Hippocampal formation (tissue), 2 donors: ENCODE data around the gene CORO2A.
"Not testable (repeated sequence)": the region's sequence is repeated elsewhere in the genome, so short reads cannot be mapped to it uniquely, and the experiment has no call there.

Source experiments
- DNase-seq, 2 donors: peaks; one replicate each; lab custom pipeline; 2025; lab: John Stamatoyannopoulos, UW

CORO2A gene

DNA sequence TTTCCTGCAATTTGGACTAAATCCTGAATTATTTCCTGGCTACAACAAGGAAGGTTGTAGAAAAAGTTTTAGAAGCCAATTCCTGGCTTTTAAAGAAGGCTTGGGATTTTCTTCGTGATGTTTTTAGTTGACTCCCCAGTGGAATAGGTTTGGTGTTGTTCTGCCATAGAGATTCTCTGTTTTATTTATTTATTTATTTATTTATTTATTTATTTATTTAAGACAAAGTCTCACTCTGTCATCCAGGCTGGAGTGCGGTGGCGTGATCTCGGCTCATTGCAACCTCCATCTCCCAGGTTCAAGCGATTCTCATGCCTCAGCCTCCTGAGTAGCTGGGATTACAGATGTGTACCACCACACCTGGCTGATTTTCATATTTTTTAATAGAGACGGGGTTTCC, 75.3 kb downstream of the CORO2A start:
- DNase-seq, result not testable (repeated sequence)

DNA sequence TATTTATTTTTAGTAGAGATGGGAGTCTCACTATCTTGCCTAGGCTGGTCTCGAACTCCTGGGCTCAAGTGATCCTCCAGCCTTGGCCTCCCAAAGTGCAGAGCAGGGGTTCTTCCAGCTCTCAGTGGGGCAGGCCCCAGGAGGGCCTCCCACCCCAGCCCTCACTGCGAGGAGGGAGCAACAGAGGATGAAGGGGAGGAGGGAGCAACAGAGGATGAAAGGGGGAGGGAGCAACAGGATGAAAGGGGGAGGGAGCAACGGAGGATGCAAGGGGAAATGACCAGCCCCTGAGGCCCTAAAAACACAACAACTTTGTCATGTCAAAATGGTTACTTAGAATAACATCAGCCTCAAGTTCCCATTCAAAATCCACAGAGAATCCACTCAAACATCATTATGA, 83.4 kb downstream of the CORO2A start:
- no peak for DNase-seq

- DNase-seq, result no peak
Measured at GRCh38 chr9:98108531-98109031, 83.9 kb downstream of the CORO2A start.

DNA sequence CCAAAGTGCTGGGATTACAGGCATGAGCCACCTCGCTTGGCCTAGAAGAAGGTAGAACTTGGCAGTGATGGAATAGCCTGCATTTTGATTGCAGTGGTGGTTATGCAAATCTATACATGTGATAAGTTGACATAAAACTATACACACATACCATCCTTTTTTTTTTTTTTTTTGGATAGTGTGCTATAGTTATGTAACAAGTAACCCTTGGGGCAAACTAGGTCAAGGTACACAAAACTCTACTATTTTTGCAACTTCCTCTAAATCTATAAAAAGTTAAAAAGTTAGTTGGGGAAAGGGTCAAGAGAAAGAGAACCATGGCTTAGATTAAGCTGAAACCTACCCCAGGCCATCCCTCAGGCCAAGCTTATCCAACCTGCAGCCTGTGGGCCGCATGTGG, 84.5 kb downstream of the CORO2A start:
- no peak for DNase-seq

GRCh38 chr9:98105006-98105405, 87.4 kb downstream of the CORO2A start:
- no peak for DNase-seq

- no peak for DNase-seq
Measured at GRCh38 chr9:98104445-98104881, 88.0 kb downstream of the CORO2A start.

GRCh38 chr9:98101868-98102273, 90.6 kb downstream of the CORO2A start:
- no peak for DNase-seq

- no peak for DNase-seq
Measured at GRCh38 chr9:98101416-98101815, 91.0 kb downstream of the CORO2A start.

GRCh38 chr9:98100456-98100855, 92.0 kb downstream of the CORO2A start:
- no peak for DNase-seq

GRCh38 chr9:98099898-98100297, 92.5 kb downstream of the CORO2A start:
- DNase-seq, result no peak

GRCh38 chr9:98099346-98099745, 93.1 kb downstream of the CORO2A start:
- DNase-seq, result no peak

GRCh38 chr9:98097836-98098235, 94.6 kb downstream of the CORO2A start:
- DNase-seq, result no peak

GRCh38 chr9:98096091-98096490, 96.3 kb downstream of the CORO2A start:
- no peak for DNase-seq

DNA sequence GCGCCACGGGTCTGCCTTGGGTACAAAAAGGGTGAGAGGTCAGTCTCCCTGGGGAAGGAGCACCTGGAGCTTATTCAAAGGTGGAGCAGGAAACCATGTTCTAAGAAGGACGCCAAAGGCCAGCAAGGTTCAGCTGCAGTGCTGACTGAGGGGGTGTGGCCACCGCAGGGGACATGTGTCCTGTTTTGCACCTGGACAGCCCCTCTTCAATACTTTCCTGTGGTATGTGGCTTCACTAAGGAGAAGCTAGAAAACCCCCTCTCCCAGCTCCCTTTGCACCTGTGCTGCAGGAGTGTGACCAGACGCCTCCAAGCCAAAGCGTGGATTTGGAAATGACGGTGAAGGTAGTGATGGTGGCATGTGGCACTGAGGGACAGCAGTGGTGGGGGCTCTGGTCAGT, 97.0 kb downstream of the CORO2A start:
- no peak for DNase-seq

DNA sequence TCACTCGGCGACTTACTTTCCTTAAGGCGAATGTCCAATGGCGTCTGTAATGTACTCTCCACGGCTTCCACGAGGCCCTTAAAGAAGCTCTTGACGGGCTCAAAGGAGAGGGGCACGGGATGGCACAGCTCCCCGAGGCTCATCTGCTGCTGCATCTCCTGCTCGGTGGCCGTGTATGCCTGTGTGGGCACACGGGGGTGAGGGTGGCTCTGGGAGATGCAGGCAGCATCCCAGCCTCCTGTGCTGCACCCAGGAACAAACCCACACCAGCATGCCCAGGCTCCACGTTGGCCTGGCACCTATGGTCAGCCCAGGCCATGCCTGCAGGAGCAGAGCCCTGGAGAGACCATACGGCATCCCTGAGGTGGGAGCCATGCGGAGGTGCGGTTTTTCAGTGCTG, 97.6 kb downstream of the CORO2A start:
- DNase-seq, result no peak

DNA sequence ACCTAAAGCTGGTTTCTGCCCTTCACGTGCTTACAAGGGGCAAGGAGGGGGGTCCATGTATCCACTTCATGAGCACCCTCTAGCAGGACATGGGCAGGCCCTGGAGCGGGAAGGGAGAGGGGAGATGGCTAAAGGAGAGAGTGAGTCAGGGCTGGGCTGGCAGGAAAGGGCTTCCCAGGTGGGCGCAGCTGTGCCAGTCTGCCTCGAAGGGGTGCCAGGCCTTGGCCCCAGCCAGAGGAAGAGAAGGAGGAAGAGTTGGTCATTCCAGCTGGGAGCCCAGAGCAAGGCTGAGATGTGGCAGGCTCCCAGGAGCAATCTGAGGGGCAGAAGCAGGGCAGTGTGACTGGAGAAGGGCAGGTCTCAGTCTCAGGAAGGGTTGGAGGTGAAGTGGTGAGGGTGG, 98.1 kb downstream of the CORO2A start:
- DNase-seq, result no peak

- no peak for DNase-seq
Measured at GRCh38 chr9:98092613-98092931, 99.9 kb downstream of the CORO2A start.

- DNase-seq, result no peak
Measured at GRCh38 chr9:98091735-98092612, 100.5 kb downstream of the CORO2A start.

DNA sequence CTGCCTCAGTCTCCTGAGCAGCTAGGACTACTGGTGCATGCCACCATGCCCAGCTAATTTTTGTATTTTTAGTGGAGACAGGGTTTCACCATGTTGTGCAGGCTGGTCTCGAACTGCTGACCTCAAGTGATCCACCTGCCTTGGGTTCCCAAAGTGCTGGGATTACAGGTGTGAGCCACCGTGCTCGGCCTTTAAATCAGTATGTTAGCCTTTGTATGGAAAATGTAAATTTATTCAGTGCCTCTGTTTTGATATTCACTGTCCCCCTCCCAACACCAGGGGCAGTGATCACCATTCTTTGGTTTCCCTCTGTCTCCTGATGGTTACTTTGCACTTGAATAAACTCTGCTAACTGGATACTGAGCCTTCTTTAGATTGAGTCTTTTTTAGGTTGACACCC, 101.8 kb downstream of the CORO2A start:
- not testable (repeated sequence) for DNase-seq

DNA sequence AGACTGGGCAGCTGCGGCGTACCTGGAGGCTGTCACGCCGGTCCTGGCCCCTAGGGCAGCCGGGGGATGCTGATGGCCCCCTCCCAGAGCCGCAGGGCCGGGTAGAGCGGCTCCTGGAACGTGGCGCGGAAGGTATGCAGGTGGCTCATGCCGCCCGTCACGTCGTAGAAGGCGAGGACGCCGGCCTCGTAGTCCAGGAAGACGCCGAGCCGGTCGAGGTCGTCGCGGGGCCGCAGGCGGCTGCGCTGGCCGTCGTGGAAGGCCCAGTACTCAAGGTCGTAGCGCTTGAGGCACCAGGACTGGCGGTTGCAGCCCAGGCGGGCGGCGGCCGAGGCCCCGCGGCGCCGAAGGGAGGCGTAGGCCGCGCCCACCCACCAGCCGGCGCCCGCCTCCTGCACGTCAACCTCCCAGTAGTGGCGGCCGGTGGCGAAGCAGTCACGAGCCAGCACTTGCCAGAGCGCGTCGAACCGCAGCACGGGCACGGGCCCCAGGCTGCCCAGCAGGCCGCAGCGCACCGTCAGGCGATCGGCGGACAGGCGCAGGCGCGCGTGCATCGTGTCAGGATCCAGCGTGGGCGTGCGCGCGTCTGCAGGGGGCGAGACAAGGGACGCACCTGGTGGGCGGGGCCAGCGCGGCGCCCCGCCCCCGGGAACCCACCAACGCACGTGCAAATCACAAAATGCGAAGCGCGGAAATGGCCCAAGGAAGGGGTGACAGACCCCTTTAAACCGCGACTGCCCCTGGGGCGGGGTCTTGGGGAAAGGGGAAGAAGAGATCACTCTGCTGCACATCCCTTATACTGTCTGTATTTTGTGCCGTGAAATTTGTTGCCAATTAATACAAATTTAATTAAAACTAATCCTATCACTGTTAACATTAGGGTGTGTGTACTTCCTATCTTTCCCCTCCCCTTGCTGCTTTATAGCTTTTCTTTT, 104.8 kb downstream of the CORO2A start:
- no peak for DNase-seq

GRCh38 chr9:98086461-98086860, 106.0 kb downstream of the CORO2A start:
- DNase-seq, result no peak

GRCh38 chr9:98085944-98086343, 106.5 kb downstream of the CORO2A start:
- DNase-seq, result no peak

DNA sequence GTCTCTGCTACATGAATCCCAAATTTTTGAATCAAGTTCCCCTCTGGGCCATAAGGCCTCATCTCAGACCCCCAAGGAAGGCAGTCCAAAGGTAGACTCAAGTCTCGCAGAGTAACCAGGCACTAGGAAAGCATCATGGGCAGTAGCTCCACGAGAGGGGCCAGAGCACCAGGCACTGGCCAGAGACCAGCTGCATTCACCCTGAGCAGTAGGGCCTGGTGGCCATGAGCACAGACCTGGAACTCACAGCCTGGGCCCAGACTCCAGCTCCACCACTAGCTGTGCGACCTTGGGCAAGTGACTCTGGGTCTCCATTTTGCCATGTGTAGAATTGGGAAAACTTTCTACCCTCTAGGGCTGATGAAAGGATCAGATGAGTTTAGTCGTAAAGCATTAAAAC, 107.4 kb downstream of the CORO2A start:
- DNase-seq, result no peak
